IPS DF 4.7 (cell line): ENCODE measurements around the gene SELENOI.
"Not testable (repeated sequence)": the region's sequence is repeated elsewhere in the genome, so short reads cannot be mapped to it uniquely, and the experiment has no call there.

ENCODE experiments used
- DNase-seq: peaks from one replicate; pipeline ENCODE4 v3.0.0-alpha.2; 2013; ENCODE audit warnings: low spot score; ENCODE audit errors: extremely low read depth

Gene SELENOI

DNA sequence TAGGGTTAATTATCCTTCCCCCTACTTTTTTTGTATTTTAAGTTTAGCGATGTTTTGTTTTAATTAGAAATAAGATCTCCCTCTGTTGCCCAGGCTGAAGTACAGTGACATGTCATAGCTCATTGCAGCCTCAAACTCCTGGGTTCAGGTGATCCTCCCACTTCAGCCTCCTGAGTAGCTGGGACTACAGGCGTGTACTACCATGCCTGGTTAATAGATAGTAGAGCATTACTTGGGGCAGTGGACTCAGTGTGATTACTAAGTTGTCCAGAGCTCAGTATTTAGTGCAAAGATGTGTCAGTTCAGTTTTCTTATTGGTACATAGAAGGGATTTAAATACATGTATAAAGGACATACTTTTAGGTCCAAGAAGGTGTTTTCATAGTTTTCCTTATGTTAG is 10.2 kb downstream of the SELENOI start:
- no peak for DNase-seq

DNA sequence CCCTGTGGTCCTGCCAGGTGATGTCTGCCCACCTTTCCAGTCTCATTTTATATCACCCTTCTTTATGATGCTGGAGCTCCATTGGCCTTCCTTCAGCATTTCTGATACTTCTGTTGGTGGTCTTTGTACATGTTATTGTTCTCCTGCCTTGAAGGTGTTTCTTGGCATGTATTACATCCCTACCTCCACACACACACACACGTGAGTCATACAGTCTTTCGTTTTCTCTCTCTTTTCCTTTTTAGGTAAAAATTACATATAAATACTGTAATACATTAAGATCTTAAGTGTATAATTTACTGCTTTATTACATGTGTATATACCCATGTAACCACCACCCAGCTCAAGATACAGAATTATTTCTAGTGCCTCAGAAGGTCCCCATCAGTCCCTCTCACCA is 10.8 kb downstream of the SELENOI start:
- no peak for DNase-seq

GRCh38 chr2:26359886-26360473 is 14.0 kb downstream of the SELENOI start:
- no peak for DNase-seq

GRCh38 chr2:26363323-26363722 is 17.4 kb downstream of the SELENOI start:
- no peak for DNase-seq

DNA sequence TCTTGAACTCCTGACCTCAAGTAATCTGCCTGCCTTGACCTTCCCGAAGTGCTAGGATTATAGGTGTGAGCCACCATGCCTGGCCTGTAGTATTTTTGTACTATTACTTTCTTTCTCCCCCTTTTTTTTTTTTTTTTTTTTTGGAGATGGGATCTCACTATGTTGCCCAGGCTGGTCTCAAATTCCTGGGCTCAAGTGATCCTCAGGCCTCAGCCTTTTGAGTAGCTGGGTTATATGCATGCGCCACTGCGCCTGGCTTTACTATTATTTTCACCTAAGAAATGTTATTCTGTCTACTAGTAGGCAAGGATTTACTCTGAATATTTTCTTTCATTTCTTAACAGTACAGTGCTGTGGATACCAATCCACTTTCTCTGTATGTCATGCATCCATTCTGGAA is 18.0 kb downstream of the SELENOI start:
- no peak for DNase-seq

DNA sequence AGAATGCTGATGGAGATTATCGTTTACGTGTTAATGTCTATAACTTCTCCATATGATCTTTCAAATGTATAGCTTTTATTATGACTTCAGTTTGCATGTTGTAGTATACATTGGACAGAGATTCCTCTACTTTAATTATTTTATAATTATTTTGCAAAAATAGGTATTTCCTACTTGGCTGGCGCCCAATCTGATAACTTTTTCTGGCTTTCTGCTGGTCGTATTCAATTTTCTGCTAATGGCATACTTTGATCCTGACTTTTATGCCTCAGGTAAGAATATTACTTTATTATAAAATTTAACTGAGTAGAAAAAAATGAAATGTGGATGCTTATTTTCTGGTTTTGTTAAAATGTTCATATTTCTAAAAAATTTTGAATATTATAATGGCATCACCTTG is 18.7 kb downstream of the SELENOI start:
- DNase-seq, result no peak

DNA sequence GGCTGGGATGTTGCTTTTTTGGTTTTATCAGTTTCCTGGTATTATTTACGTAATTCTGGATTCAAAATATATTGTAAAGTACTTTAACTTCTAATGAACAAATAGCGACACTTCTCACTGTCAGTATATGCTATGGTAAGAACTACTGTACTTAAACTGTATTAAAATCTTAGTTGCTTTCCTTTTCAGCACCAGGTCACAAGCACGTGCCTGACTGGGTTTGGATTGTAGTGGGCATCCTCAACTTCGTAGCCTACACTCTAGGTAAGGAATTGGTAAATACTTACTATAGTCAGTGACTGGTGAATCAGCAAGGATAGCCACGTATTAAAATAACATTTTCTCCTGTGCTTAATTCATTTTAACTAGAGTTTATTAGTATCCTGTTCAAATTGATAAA is 21.0 kb downstream of the SELENOI start:
- DNase-seq, result no peak

GRCh38 chr2:26369664-26370063 is 23.7 kb downstream of the SELENOI start:
- not testable (repeated sequence) for DNase-seq

- DNase-seq, result not testable (repeated sequence)
These were observed 25.0 kb downstream of the SELENOI start for GRCh38 chr2:26370909-26371308.

DNA sequence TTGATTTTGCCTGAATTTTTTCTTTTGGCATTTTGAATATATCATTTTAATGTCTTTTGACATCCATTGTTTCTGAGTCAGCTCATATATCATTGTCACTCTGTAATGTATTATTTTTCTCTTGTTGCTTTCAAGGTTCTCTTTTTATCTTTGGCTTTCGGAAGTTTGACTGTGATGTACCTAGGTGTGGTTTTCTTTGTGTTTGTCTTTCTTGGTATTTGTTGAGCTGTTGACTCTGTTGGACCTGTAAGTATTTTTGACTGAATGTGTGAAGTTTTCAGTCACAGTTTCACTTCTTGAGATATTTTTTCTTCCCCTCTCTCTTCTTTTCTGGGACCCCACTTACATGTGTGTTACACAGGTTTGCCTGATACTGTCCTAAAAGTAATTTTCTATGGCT is 30.9 kb downstream of the SELENOI start:
- no peak for DNase-seq

DNA sequence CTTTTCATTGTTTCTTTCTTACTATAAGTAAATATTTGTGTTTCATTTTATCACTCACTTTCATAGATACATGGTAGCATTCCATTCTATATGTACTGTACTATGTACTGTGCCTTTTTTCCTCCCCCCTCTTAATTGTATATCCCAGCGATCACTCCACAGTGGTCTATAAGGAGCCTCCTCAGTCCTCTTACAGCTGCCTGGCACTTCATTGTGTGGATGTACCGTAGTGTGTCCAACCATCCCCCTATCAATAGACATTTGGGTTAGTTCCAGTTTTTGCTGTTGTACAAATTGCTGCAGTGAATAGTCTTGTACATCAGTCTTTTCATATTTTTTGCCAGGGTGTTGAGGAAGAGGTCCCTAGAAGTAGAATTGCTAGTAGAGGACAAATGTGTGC is 34.3 kb downstream of the SELENOI start:
- DNase-seq, result no peak

GRCh38 chr2:26382564-26382963 is 36.6 kb downstream of the SELENOI start:
- no peak for DNase-seq

DNA sequence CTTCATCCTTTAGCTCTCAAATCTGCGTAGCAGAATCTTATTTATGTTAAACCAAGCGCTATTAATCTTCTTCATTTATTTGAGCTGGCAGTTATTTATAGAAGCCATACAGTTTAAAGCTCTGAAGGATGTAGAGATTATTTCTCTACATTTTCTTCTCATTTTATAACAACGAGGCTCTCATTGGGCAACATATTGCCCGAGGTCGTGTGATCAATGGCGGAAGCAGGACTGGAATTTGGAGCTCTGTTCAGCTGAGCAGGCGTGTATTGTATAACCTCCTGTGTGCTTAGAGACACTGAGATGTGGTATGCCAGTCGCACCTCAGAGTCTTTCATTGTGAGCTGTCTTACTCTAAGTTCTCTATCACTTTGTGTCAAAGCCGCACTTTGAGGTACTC is 38.2 kb downstream of the SELENOI start:
- DNase-seq, result no peak

GRCh38 chr2:26384597-26384996 is 38.7 kb downstream of the SELENOI start:
- DNase-seq, result no peak

DNA sequence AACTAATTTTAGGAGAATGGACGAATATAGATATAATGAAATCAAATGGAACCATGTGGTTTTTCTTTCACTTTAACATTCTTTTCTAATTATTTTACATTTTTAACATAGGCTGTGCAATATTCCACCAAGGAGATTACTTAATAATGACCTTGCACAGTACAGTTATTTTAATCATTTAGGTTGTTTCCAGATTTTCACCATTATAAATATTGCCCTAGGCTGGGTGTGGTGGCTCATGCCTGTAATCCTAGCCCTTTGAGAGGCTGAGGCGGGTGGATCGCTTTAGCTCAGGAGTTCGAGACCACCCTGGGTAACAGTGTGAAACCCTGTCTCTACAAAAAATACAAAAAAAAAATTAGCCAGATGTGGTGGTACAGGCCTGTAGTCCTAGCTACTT is 41.2 kb downstream of the SELENOI start:
- no peak for DNase-seq

GRCh38 chr2:26394694-26395093 is 48.8 kb downstream of the SELENOI start:
- no peak for DNase-seq

GRCh38 chr2:26395394-26395793 is 49.5 kb downstream of the SELENOI start:
- no peak for DNase-seq

- no peak for DNase-seq
These were observed 50.9 kb downstream of the SELENOI start for GRCh38 chr2:26396734-26397298.

- DNase-seq, result no peak
These were observed 53.9 kb downstream of the SELENOI start for GRCh38 chr2:26399771-26400376.

DNA sequence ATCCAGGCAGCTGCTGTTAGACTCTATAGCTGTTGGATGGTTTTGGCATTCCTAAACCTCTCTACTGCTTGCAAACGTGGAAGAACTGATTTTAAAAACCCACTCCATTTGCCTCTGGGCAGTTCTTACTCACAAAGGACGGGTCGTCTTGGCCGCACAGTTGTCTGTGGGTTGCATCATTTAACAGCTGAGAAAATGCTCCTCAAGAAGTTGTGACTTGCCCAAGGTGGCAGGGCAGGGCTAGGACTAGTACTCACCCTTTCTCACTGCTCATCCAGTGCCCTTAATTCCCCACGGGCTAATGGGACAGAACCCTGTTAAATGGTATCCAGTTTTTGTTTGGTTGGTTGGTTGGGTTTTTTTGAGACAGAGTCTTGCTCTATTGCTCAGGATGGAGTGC is 54.8 kb downstream of the SELENOI start:
- DNase-seq, result no peak

- DNase-seq, result peak; percentile 64
These were observed 56.0 kb downstream of the SELENOI start, which contains the start of gene DRC1 for GRCh38 chr2:26401739-26402541. Gene DRC1 (plus strand): TSS chr2:26401920. CDS start chr2:26401990, 70 bp downstream.

DNA sequence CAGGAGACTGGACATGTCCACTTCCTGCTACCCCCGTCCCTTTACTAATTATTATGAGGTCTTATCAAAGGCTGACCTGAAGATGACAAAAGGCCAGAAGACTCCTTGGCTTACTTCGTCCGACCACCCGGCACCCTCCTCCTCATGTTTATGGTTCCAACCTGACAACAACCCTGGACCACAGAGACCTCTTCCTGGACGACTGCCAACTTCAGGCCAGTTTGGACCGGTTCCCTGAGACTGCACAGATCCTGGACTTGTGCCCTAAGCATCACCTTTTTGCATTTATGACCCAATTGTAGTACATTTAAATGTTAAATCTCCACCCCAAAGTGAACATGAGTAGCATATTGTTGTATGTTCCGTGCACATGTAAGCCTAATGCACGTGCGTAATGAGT is 61.6 kb downstream of the SELENOI start:
- DNase-seq, result no peak
